Measurements from ENCODE around the gene MRPS21.
A peak's percentile ranks its signal among the peaks of the same experiment; 100 is the strongest.

MRPS21 gene

GRCh38 chr1:150322310-150322709 is 28.6 kb downstream of the MRPS21 start:
- H3K9me3 ChIP-seq (ENCODE audit: control insufficient read depth, insufficient read depth, low read length): no peaks in the 10 kb centered on the region
- peaks cover 20% of the 10 kb centered on the region for H3K36me3 ChIP-seq (ENCODE audit: control insufficient read depth, insufficient read depth, low read length)
- H3K4me3 ChIP-seq (ENCODE audit: low read depth, low read length): peak overlapping the region; percentile 57
- H3K9ac ChIP-seq (ENCODE audit: low read depth, low read length): peak overlapping the region; percentile 84
- no peaks in the 10 kb centered on the region for H3K27me3 ChIP-seq (ENCODE audit: control insufficient read depth, insufficient read depth, low read length)
- H3K4me1 ChIP-seq (ENCODE audit: control insufficient read depth, insufficient read depth, low read length): no peaks in the 10 kb centered on the region

- H3K4me3 ChIP-seq (ENCODE audit: low read depth, low read length): no peak overlapping the region
- no peaks in the 10 kb centered on the region for H3K9me3 ChIP-seq (ENCODE audit: control insufficient read depth, insufficient read depth, low read length)
- no peak overlapping the region for H3K9ac ChIP-seq (ENCODE audit: low read depth, low read length)
- H3K4me1 ChIP-seq (ENCODE audit: control insufficient read depth, insufficient read depth, low read length): no peaks in the 10 kb centered on the region
- H3K27me3 ChIP-seq (ENCODE audit: control insufficient read depth, insufficient read depth, low read length): no peaks in the 10 kb centered on the region
- peaks cover 49% of the 10 kb centered on the region for H3K36me3 ChIP-seq (ENCODE audit: control insufficient read depth, insufficient read depth, low read length)
These were observed 39.1 kb downstream of the MRPS21 start for GRCh38 chr1:150332651-150333290.

DNA sequence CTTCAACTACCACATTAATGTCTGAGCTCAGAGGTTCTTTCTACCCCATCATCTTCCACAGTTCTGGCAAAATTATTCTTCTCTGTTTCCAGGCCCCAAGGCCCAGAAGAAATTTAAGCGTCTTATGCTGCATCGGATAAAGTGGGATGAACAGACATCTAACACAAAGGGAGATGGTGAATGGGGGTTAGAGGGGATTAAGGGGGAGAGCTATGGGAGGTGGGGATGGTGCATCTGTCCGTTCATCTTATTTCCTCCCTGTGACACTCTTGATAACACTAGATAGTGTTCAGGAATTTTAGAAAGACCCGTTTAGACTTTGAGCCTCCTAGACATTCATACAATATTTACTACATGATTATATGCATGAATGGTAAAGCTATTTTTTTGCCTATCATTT is 52.7 kb downstream of the MRPS21 start:
- Histone ChIP-seq H3K9ac (ENCODE audit: low read depth, low read length) (no peak overlapping the region), H3K27me3 (ENCODE audit: control insufficient read depth, insufficient read depth, low read length) (no peaks in the 10 kb centered on the region), H3K36me3 (ENCODE audit: control insufficient read depth, insufficient read depth, low read length) (peaks cover 41% of the 10 kb centered on the region), H3K4me3 (ENCODE audit: low read depth, low read length) (no peak overlapping the region), H3K4me1 (ENCODE audit: control insufficient read depth, insufficient read depth, low read length) (no peaks in the 10 kb centered on the region), H3K9me3 (ENCODE audit: control insufficient read depth, insufficient read depth, low read length) (no peaks in the 10 kb centered on the region)

DNA sequence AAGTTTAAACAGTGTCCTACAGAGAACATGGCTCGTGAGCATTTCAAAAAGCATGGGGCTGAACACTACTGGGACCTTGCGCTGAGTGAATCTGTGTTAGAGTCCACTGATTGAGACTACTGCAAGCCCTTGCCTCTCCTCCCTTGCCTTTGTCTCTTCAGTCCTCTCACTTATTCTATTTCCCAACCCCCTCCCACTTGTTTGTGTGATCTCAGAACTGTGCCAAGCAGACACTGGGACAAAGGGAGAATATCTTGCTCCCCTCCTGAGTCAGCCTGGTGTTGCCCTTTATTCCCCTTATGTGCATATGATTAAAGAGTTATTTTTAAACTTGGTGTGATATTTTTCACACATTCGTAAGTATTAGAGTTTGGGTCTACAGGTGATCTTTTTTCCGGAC is 59.2 kb downstream of the MRPS21 start:
- peaks cover 10% of the 10 kb centered on the region for H3K36me3 ChIP-seq (ENCODE audit: control insufficient read depth, insufficient read depth, low read length)

More for the DNA sequence above, 59.2 kb downstream of the MRPS21 start:
- no peak overlapping the region for H3K4me3 ChIP-seq (ENCODE audit: low read depth, low read length)
- no peak overlapping the region for H3K9ac ChIP-seq (ENCODE audit: low read depth, low read length)
- H3K9me3 ChIP-seq (ENCODE audit: control insufficient read depth, insufficient read depth, low read length): no peaks in the 10 kb centered on the region
- no peaks in the 10 kb centered on the region for H3K4me1 ChIP-seq (ENCODE audit: control insufficient read depth, insufficient read depth, low read length)
- H3K27me3 ChIP-seq (ENCODE audit: control insufficient read depth, insufficient read depth, low read length): no peaks in the 10 kb centered on the region

All from iPS-15b (cell line).